ENCODE measurements around the gene CCDC8. TPM values are rescaled to one million over a fixed set of nuclear protein-coding genes. Genes with fewer than 3 reads are reported as not detected.

Gene CCDC8
- total RNA-seq, 6 donors from 2014 or later = 6.0 to 14.3 (median 8.3) TPM

DNA sequence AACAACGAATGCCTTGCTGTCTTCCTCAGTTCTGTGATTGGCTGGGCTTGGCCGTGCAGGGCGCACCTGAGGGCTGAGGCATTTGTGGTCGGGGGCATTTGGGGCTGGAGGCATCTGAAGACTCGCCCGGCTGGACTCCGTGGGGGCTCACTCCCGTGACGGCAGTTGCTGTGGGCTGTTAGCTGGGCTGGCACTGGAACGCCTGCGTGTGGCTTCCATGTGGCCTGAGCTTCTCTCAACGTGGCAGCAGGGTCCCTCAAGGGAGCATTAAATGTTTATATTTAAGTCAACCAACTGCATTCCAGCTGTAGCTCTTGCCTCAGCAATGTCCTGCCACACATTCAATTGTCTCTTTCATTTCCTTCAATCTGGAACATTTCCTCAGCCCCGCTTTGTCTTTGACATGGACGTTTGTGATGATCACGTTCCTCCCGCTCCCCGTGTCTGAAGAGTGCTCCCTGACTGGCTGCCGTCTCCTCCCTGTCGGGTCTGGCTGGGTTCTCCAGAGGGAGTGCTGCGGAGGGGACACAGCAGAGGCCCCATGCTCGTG is 21.0 kb downstream of the CCDC8 start:
- Histone ChIP-seq H3K4me3 (no peak overlapping the region), H3K36me3 (peaks cover 11 to 51% (median 40%) of the 10 kb centered on the region in 4 donors), H3K4me1 (peaks cover 6 to 19% (median 13%) of the 10 kb centered on the region in 4 donors), H3K27ac (peak overlapping the region; percentile 12 to 58 (median 53)), H3K27me3 (no peaks in the 10 kb centered on the region), H3K9me3 (no peaks in the 10 kb centered on the region)
- TF ChIP-seq, protein P1, sequence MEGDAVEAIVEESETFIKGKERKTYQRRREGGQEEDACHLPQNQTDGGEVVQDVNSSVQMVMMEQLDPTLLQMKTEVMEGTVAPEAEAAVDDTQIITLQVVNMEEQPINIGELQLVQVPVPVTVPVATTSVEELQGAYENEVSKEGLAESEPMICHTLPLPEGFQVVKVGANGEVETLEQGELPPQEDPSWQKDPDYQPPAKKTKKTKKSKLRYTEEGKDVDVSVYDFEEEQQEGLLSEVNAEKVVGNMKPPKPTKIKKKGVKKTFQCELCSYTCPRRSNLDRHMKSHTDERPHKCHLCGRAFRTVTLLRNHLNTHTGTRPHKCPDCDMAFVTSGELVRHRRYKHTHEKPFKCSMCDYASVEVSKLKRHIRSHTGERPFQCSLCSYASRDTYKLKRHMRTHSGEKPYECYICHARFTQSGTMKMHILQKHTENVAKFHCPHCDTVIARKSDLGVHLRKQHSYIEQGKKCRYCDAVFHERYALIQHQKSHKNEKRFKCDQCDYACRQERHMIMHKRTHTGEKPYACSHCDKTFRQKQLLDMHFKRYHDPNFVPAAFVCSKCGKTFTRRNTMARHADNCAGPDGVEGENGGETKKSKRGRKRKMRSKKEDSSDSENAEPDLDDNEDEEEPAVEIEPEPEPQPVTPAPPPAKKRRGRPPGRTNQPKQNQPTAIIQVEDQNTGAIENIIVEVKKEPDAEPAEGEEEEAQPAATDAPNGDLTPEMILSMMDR (IDR thresholded peaks at IDR 0.05) = no peak
- TF ChIP-seq EP300 (IDR thresholded peaks at IDR 0.05) (peak in 1 of 4 donors; percentile 2), POLR2AphosphoS5 (IDR thresholded peaks at IDR 0.05) (peak; percentile 27 to 30), POLR2A (IDR thresholded peaks at IDR 0.05) (no peak)
- no peak for ATAC-seq (ENCODE audit: low FRiP score in 2 of 2)
- 50 to 55% methylated on average over 14 to 21 of the region's 21 CpGs for WGBS, 2 donors
- DNase-seq = peak in 1 of 2 donors; percentile 69

DNA sequence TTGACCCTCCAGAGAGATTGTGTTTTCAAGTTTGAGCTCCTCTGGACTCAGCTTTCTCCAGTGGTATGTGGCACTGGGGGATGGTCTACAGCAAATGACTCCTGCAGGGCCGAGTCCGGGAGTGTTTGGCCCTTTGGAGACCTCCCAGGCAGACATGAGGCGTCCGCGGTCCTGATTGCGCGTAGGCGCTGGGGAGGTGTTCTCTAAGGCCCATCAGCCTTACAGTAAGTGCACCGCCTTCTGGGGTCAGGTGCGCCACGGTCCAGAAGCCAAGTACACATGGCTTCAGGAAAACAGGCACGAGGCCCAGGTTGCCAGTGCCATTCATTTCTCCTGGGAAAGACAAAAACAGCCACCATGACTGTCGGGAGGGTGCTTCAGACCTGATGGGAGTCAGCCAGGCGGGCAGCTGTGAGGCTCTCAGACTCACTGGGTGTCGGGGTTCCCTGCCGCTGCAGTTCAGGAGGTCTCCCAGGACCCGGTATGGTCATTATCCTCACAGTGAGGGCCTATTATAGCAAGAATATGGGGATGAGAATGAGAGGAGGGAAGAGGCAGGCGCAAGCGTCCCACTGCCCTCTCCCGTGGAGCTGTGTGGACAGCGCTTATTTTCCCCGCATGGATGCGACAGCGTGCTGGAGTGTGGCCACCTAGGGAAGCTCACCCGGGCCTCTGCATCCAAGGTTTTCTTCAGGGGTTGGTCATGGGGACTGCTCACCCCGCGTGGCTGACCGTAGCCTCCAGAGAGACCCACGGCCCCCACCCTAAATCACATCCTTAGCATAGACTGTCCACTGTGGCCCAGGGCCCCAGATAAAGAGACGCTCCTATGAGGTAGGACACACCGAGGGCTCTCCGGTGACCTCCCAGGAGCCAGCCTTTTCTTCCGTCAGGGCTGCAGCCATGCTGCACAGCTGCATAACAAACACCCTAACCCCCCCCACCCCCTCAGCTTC is 21.8 kb downstream of the CCDC8 start:
- ATAC-seq (ENCODE audit: low FRiP score in 2 of 2) (no peak), DNase-seq (no peak)
- Histone ChIP-seq H3K27ac (peak overlapping the region; percentile 12 to 58 (median 53)), H3K4me3 (no peak overlapping the region), H3K27me3 (no peaks in the 10 kb centered on the region), H3K36me3 (peaks cover 11 to 58% (median 48%) of the 10 kb centered on the region in 4 donors), H3K9me3 (no peaks in the 10 kb centered on the region), H3K4me1 (peaks cover 6 to 19% (median 13%) of the 10 kb centered on the region in 4 donors)
- no peak for TF ChIP-seq POLR2AphosphoS5 (IDR thresholded peaks at IDR 0.05)
- no peak for TF ChIP-seq POLR2A (IDR thresholded peaks at IDR 0.05)
- TF ChIP-seq EP300 (IDR thresholded peaks at IDR 0.05) = no peak
- TF ChIP-seq, protein P1 (IDR thresholded peaks at IDR 0.05) = no peak
- 92 to 95% methylated on average over 26 to 30 of the region's 33 CpGs for WGBS, 2 donors

DNA sequence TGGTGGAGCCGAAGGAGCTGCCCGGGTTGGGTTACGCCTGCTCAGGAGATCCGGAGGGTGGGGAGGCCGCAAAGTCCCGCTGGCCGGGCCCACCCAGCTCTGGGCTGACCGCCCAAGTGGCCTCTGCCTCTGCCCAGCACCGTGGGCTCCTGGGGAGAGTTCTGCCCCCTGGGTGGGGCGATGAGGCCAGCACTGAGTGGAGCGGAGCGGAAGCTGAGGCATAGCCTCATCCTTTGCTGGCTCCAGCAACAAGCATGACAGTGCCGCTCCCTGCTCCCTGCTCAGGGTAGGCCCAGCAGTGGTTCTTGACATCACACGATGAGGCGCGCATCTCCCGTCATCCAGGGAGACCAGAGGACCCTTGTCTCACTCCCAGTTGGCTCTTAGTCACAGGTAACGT is 22.5 kb downstream of the CCDC8 start:
- Histone ChIP-seq H3K27me3 (no peaks in the 10 kb centered on the region), H3K4me3 (no peak overlapping the region), H3K27ac (peak overlapping the region in 3 of 4 donors; percentile 12 to 58 (median 18)), H3K9me3 (no peaks in the 10 kb centered on the region), H3K36me3 (peaks cover 11 to 60% (median 51%) of the 10 kb centered on the region in 4 donors), H3K4me1 (peaks cover 6 to 19% (median 13%) of the 10 kb centered on the region in 4 donors)
- peak in 1 of 2 donors; percentile 75 for DNase-seq
- 84 to 98% methylated on average over 12 to 18 of the region's 18 CpGs for WGBS, 2 donors
- no peak for TF ChIP-seq POLR2AphosphoS5 (IDR thresholded peaks at IDR 0.05)
- TF ChIP-seq, protein P1 (IDR thresholded peaks at IDR 0.05) = no peak
- TF ChIP-seq EP300 (IDR thresholded peaks at IDR 0.05) = no peak
- TF ChIP-seq POLR2A (IDR thresholded peaks at IDR 0.05) = no peak
- ATAC-seq (ENCODE audit: low FRiP score in 2 of 2) = peak in 1 of 2 donors; percentile 81

DNA sequence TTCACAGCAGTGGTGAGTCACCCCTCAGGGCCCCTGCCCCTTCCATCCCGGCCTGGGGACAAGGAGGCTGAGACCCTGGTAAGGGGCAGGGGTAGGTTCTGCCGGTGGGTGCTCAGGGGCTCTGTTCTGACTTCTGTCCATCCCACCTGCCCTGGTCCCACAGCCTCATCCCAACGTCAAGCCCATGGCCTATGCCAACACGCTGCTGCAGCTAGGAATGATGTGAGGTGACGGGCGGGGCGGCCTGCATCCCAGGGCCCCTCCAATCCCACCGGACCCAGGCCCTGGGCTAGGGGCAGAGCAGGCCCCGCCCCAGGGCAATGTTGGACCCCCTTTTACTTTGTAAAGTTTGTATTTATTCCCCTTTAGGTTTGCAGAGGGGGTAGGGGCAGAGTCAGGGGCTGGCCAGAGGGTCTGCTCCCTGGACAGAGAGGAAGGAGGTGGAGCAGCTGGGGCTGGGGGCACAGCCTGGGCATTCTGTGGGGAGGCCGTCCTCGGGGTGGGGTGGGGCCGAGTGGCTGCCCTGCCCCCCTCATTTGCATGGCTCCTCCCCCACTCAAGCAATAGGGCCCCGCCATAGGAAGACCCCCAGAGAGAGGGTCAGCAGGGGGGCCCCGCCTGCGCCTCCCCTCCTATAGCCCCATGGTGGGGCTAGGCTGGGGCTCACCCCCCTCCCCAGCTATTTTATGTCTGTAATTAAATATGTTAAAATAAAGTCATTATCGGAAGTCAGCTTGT is 23.1 kb downstream of the CCDC8 start:
- DNase-seq (no peak), ATAC-seq (ENCODE audit: low FRiP score in 2 of 2) (peak in 1 of 2 donors; percentile 15)
- no peaks in the 10 kb centered on the region for H3K9me3 ChIP-seq
- H3K4me3 ChIP-seq = no peak overlapping the region
- H3K4me1 ChIP-seq = peaks cover 6 to 17% (median 13%) of the 10 kb centered on the region in 4 donors
- no peaks in the 10 kb centered on the region for H3K27me3 ChIP-seq
- WGBS, 2 donors = 97 to 99% methylated on average over 12 to 16 of the region's 16 CpGs
- peak overlapping the region in 2 of 4 donors; percentile 12 to 18 for H3K27ac ChIP-seq
- TF ChIP-seq POLR2A (IDR thresholded peaks at IDR 0.05) (no peak), POLR2AphosphoS5 (IDR thresholded peaks at IDR 0.05) (no peak), EP300 (IDR thresholded peaks at IDR 0.05) (no peak)
- TF ChIP-seq, protein P1 (IDR thresholded peaks at IDR 0.05) = no peak
- H3K36me3 ChIP-seq = peaks cover 11 to 61% (median 54%) of the 10 kb centered on the region in 4 donors

All from upper lobe of left lung (tissue), 6 donors.